Kidney (tissue), 14 donors: ENCODE results near the gene OR51Q1. TPM values are rescaled to one million over a fixed set of nuclear protein-coding genes. Genes with fewer than 3 reads are reported as not detected.

Experiments
- DNase-seq, 5 donors: peaks; one replicate each; pipeline ENCODE4 v3.0.0-alpha.2; 2013 to 2020
- FAIRE-seq: peaks from 2 replicates; lab custom pipeline; 2012; peaks lifted over from hg19 to GRCh38; lab: Jason Lieb, UNC
- H3K27ac ChIP-seq, 2 donors: one replicate each; pipeline ENCODE4 v1.7.0; 2013; ENCODE audit warnings: low read depth in 2 of 2, low read length in 2 of 2, inconsistent platforms in 1 of 2
- H3K27me3 ChIP-seq: one replicate; pipeline ENCODE4 v1.7.1; 2013; ENCODE audit warnings: low read length, inconsistent platforms; ENCODE audit not compliant: control insufficient read depth, insufficient read depth
- H3K36me3 ChIP-seq, 3 donors: one replicate each; pipeline versions ENCODE4 v1.7.0 to v1.7.1; 2013; ENCODE audit warnings: low read length in 3 of 3, control low read depth in 1 of 3, inconsistent platforms in 1 of 3; ENCODE audit not compliant: insufficient read depth in 3 of 3, control insufficient read depth in 2 of 3
- H3K4me1 ChIP-seq, 3 donors: one replicate each; pipeline versions ENCODE4 v1.7.0 to v1.7.1; 2013; ENCODE audit warnings: low read length in 3 of 3, inconsistent platforms in 1 of 3, low read depth in 1 of 3; ENCODE audit not compliant: control insufficient read depth in 2 of 3, insufficient read depth in 2 of 3
- H3K4me3 ChIP-seq, 3 donors: one replicate each; pipeline versions ENCODE4 v1.7.0 to v1.8.1; 2013; ENCODE audit warnings: low read length in 3 of 3, control low read depth in 1 of 3, inconsistent platforms in 1 of 3
- H3K9ac ChIP-seq, 3 donors: one replicate each; pipeline versions ENCODE4 v1.7.0 to v1.7.1; 2013; ENCODE audit warnings: low read length in 3 of 3, control low read depth in 1 of 3, inconsistent platforms in 1 of 3
- H3K9me3 ChIP-seq, 3 donors: one replicate each; pipeline versions ENCODE4 v1.7.0 to v1.7.1; 2013; ENCODE audit warnings: low read length in 3 of 3, control low read depth in 1 of 3, inconsistent platforms in 1 of 3; ENCODE audit not compliant: control insufficient read depth in 2 of 3, insufficient read depth in 1 of 3
- intact Hi-C: fragments of 100-400 bp; cut with DNase I; formaldehyde crosslinking; loops from one replicate; pipeline ENCODE4 v1.11.1; 2022
- polyA plus RNA-seq: library from polyadenylated mRNA; stranded (reverse); fragments of 350-450 nt; fragmentation: Illumina TruSeq; extraction: RNeasy Lipid Tissue Mini Kit (QIAGEN cat#74804); gene quantifications from one replicate; pipeline ENCODE4 v1.2.3, GENCODE V29; 2014; ENCODE audit warnings: low read depth, low replicate concordance; ENCODE audit not compliant: insufficient read depth
- total RNA-seq: library from RNA; stranded (reverse); fragmentation: NEBNext Ultra II Directional; extraction: Animal tissue kit (Norgen Biotek cat#: 25700); gene quantifications from one replicate; pipeline ENCODE4 v1.2.1, GENCODE V29; 2021
- TF ChIP-seq, protein P1 (sequence below): IDR thresholded peaks from 3 replicates; pipeline ENCODE4 v1.5.1; 2012; ENCODE audit warnings: mild to moderate bottlenecking, moderate library complexity, borderline replicate concordance; ENCODE audit not compliant: insufficient read depth; ENCODE audit errors: extremely low read depth
- donor health status: control.
- donor health status: control.
- donor health status: control.
- donor health status: control.
- donor health status: control.
- donor health status: DM: yes; HTN: yes; CAD: no.
- donor health status: Normal renal cell carcinoma (clear cell type).

OR51Q1 gene
- total and polyA plus RNA-seq, 2 donors from 2014 or later: not detected

DNA sequence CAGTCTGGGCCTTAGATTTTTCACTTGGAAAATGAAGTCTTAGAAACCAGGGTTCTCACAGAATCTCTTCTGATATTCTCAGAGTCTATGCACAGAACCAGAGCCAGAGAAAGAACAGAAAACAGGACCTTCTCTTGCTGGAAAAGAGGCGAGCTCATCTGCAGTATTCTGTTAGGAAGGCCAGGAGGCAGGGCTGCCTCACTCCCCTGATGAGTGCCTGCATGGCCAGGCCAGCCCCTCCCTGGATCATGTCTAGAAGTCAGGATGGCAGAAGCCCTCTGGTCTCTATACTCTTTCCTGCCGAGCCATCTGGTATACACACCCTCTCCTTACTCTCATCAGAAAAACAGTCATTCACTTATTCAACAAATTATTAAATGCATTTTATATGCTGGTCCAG, 37.6 kb upstream of the OR51Q1 start:
- Histone ChIP-seq H3K27me3 (no peaks in the 10 kb centered on the region), H3K4me1 (no peaks in the 10 kb centered on the region), H3K27ac (no peak overlapping the region), H3K36me3 (no peaks in the 10 kb centered on the region), H3K4me3 (no peak overlapping the region), H3K9ac (no peak overlapping the region), H3K9me3 (no peaks in the 10 kb centered on the region)
- intact Hi-C loops: no loop called here
- TF ChIP-seq, protein P1, sequence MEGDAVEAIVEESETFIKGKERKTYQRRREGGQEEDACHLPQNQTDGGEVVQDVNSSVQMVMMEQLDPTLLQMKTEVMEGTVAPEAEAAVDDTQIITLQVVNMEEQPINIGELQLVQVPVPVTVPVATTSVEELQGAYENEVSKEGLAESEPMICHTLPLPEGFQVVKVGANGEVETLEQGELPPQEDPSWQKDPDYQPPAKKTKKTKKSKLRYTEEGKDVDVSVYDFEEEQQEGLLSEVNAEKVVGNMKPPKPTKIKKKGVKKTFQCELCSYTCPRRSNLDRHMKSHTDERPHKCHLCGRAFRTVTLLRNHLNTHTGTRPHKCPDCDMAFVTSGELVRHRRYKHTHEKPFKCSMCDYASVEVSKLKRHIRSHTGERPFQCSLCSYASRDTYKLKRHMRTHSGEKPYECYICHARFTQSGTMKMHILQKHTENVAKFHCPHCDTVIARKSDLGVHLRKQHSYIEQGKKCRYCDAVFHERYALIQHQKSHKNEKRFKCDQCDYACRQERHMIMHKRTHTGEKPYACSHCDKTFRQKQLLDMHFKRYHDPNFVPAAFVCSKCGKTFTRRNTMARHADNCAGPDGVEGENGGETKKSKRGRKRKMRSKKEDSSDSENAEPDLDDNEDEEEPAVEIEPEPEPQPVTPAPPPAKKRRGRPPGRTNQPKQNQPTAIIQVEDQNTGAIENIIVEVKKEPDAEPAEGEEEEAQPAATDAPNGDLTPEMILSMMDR: no peak
- FAIRE-seq (no peak), DNase-seq (no peak)

GRCh38 chr11:5390210-5390609, 31.7 kb upstream of the OR51Q1 start:
- Histone ChIP-seq H3K9ac (no peak overlapping the region), H3K27ac (no peak overlapping the region), H3K36me3 (no peaks in the 10 kb centered on the region), H3K4me1 (no peaks in the 10 kb centered on the region), H3K27me3 (no peaks in the 10 kb centered on the region), H3K9me3 (no peaks in the 10 kb centered on the region), H3K4me3 (no peak overlapping the region)
- TF ChIP-seq, protein P1: no peak
- intact Hi-C loops: no loop called here
- no peak for DNase-seq
- FAIRE-seq: no peak

- no peaks in the 10 kb centered on the region for H3K36me3 ChIP-seq
- DNase-seq (no peak), FAIRE-seq (no peak)
- no peak overlapping the region for H3K9ac ChIP-seq
- intact Hi-C loops: no loop called here
- H3K9me3 ChIP-seq: no peaks in the 10 kb centered on the region
- H3K4me1 ChIP-seq: no peaks in the 10 kb centered on the region
- H3K4me3 ChIP-seq: no peak overlapping the region
- H3K27me3 ChIP-seq: no peaks in the 10 kb centered on the region
- TF ChIP-seq, protein P1: no peak
- H3K27ac ChIP-seq: no peak overlapping the region
These were observed 27.8 kb upstream of the OR51Q1 start for GRCh38 chr11:5394091-5394490.

- Histone ChIP-seq H3K9me3 (no peaks in the 10 kb centered on the region), H3K9ac (no peak overlapping the region), H3K4me1 (no peaks in the 10 kb centered on the region), H3K36me3 (no peaks in the 10 kb centered on the region), H3K4me3 (no peak overlapping the region), H3K27ac (no peak overlapping the region), H3K27me3 (no peaks in the 10 kb centered on the region)
- intact Hi-C loops: no loop called here
- TF ChIP-seq, protein P1: no peak
- DNase-seq: no peak
- FAIRE-seq: no peak
These were observed 23.0 kb upstream of the OR51Q1 start for GRCh38 chr11:5398936-5399335.
